AG09309 (cell line): Measurements from ENCODE around the gene SDC1.

Experiments
- DNase-seq: peaks from one replicate; pipeline ENCODE4 v3.0.0-alpha.2; 2010; ENCODE audit warnings: low read depth
- H3K4me3 ChIP-seq: 2 replicates; pipeline ENCODE4 v1.5.1; 2011; ENCODE audit warnings: mild to moderate bottlenecking, low read depth, low read length, moderate library complexity; ENCODE audit not compliant: control insufficient read depth
- CTCF ChIP-seq: IDR thresholded peaks from 2 replicates; pipeline ENCODE4 v1.5.1; 2011; ENCODE audit warnings: mild to moderate bottlenecking, low read depth, low read length, inconsistent platforms; ENCODE audit not compliant: insufficient read depth, control insufficient read depth; ENCODE audit errors: missing control alignments

Gene SDC1

GRCh38 chr2:20218331-20219320, 6.3 kb downstream of the SDC1 start:
- DNase-seq, result no peak
- no peak for TF ChIP-seq CTCF
- H3K4me3 ChIP-seq, result no peak overlapping the region

- DNase-seq, result no peak
- no peak overlapping the region for H3K4me3 ChIP-seq
- no peak for TF ChIP-seq CTCF
Measured at GRCh38 chr2:20217041-20217970, 7.6 kb downstream of the SDC1 start.

GRCh38 chr2:20216130-20217025, 8.6 kb downstream of the SDC1 start:
- no peak overlapping the region for H3K4me3 ChIP-seq
- TF ChIP-seq CTCF, result no peak
- no peak for DNase-seq

DNA sequence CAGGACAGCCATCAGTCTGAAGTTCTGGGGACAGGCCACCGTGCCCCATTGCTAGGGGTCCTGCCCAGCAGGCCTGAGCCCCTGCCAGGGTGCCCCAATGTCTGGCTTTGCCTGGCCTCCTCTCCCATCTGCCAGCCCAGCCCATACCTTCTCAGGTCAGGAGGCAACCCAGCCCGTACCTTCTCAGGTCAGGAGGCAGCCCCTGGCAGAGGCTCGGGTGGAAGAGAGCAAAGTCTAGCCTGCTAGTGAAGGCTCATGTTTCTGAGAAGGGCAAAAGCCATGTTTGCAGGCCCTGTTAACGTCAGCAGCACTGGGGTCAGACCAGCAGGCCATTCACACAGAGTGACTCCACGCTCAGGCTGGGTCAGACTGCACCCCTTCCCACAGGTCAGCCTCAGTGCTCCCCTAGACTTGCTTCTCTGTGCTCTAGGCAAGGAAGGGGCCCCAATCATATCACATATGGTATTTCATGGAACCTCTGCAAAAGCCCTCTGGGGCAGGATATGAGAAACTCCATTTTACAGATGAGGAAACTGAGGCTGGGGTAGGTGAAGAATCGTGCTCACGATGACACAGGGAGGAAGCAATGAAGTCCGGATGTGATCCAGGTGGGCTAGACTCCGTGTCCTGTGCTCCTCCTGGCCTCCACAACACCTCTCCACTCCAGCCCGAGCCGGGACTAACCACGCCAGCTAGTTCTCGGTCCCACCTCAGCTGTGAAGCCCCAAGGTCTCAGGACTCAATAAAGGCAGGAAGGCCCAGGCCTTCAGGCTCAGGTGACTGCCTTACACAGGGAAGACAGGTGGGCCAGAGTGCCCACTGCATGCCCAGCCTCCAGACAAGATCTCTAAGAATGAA, 9.5 kb downstream of the SDC1 start:
- H3K4me3 ChIP-seq, result no peak overlapping the region
- no peak for TF ChIP-seq CTCF

DNA sequence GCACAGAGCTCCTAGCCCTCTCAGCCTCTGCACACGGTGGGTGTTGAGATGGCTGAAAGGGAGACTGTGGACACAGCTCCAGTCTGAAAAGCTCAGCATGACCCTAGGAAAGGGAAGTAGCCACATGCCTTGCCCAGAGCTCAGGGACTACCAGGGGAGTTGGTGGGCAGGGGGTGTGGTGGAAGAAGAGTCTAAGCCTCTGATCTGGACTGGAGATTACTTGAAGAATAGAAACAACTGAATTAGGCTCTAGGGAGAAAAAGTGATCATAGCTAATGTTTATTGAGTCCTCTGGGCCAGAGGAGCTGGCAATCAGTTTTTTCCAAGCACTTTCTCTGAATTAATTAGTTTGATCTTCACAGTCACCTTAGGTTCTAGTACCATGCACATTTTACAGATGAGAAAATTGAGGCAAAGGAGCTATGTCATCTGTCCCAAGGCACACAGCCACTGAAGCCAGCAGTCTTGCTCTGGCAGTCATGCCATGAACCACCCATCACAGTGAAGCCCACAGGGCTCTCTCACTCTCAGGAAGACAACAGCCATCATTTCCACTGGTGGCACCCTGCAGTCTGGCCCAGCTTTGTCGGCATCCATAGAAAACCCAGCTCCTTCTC, 10.3 kb downstream of the SDC1 start:
- DNase-seq, result no peak
- no peak for TF ChIP-seq CTCF
- no peak overlapping the region for H3K4me3 ChIP-seq

More for the DNA sequence above, 9.5 kb downstream of the SDC1 start:
- DNase-seq, result no peak
